A549 (cell line): ENCODE data around the gene NDUFV3. TPM values are rescaled to one million over a fixed set of nuclear protein-coding genes. Genes with fewer than 3 reads are reported as not detected.

ENCODE experiments used
- ATAC-seq, 2 experiments: fragments of 200-7000 bp in 1 of 2; fragments of >200 bp in 1 of 2; cut with Nextera tagmentation in 1 of 2; cut with Tn5 transposase in 1 of 2; 3 replicates each; pipeline versions ENCODE4 v1.8.0 to v1.9.1; 2018 to 2020; ENCODE audit warnings: mild to moderate bottlenecking in 1 of 2, moderate library complexity in 1 of 2
- CTCF ChIA-PET: fragments of 300-600 bp; sonication (Branson Sonifier 250); formaldehyde crosslinking; extraction: SDS; loops from one replicate; lab custom pipeline; 2021; ENCODE audit warnings: antibody characterized with exemption, inconsistent platforms; lab: Yijun Ruan, JAX
- POLR2A ChIA-PET: fragments of 350-600 bp; formaldehyde crosslinking; extraction: SDS; loops from one replicate; lab custom pipeline; 2021; ENCODE audit warnings: antibody characterized with exemption, inconsistent platforms; lab: Yijun Ruan, JAX
- DNase-seq, 2 experiments: peaks; one replicate each; pipeline versions ENCODE4 v3.0.0 to v3.0.0-alpha.2; 2011 to 2016; ENCODE audit warnings: low read depth in 1 of 2, low spot score in 1 of 2
- FAIRE-seq: peaks from 2 replicates; lab custom pipeline; 2011; peaks lifted over from hg19 to GRCh38; lab: Jason Lieb, UNC
- H3K27ac ChIP-seq, 2 experiments: fragments of >200 bp; sonication (Bioruptor Twin); formaldehyde crosslinking; 3 replicates each; pipeline ENCODE4 v1.5.1; 2016 to 2017
- H3K4me1 ChIP-seq: fragments of >200 bp; sonication (Bioruptor Twin); formaldehyde crosslinking; 3 replicates; pipeline ENCODE4 v1.6.1; 2016
- H3K4me2 ChIP-seq: fragments of >200 bp; sonication (Bioruptor Twin); formaldehyde crosslinking; 3 replicates; pipeline ENCODE4 v1.6.1; 2016
- H3K4me3 ChIP-seq: fragments of >200 bp; sonication (Bioruptor Twin); formaldehyde crosslinking; 3 replicates; pipeline ENCODE4 v1.5.1; 2016
- H3K9me3 ChIP-seq: fragments of >200 bp; sonication (Bioruptor Twin); formaldehyde crosslinking; 3 replicates; pipeline ENCODE4 v1.6.1; 2016
- ATOH8 ChIP-seq: fragments of 250-450 bp; sonication (Bioruptor Pico); IDR thresholded peaks from 2 replicates; pipeline ENCODE4 v1.5.0; 2020; ENCODE audit warnings: low read depth, mild to moderate bottlenecking, moderate library complexity
- CBX8 ChIP-seq: fragments of 200-600 bp; sonication (generic); IDR thresholded peaks from 2 replicates; pipeline ENCODE4 v1.6.1; 2016
- CEBPB ChIP-seq, 2 experiments: fragments of >200 bp in 1 of 2; sonication (Bioruptor Twin) in 1 of 2; formaldehyde crosslinking in 1 of 2; IDR thresholded peaks; 2 replicates each; pipeline ENCODE4 v1.6.1; 2012 to 2016
- CTCF ChIP-seq: fragments of >200 bp; sonication (Bioruptor Twin); formaldehyde crosslinking; IDR thresholded peaks from 3 replicates; pipeline ENCODE4 v1.5.1; 2016
- ELK1 ChIP-seq: fragments of 150-350 bp; IDR thresholded peaks from 2 replicates; pipeline ENCODE4 v1.6.1; 2014; ENCODE audit warnings: low read depth, mild to moderate bottlenecking, low read length
- FOSB ChIP-seq: fragments of 250-450 bp; sonication (Bioruptor Pico); IDR thresholded peaks from 2 replicates; pipeline ENCODE4 v1.5.0; 2020; ENCODE audit warnings: mild to moderate bottlenecking, moderate library complexity
- FOSL2 ChIP-seq, 2 experiments: fragments of 450-650 bp in 1 of 2; fragments of >200 bp in 1 of 2; sonication (Bioruptor Twin) in 1 of 2; formaldehyde crosslinking; IDR thresholded peaks; 2 replicates each; pipeline versions ENCODE4 v1.5.0 to v1.6.1; 2016 to 2020; ENCODE audit warnings: mild to moderate bottlenecking in 1 of 2, moderate library complexity in 1 of 2
- FOXS1 ChIP-seq: fragments of 250-450 bp; sonication (Bioruptor Pico); IDR thresholded peaks from 2 replicates; pipeline ENCODE4 v1.5.0; 2020; ENCODE audit warnings: mild to moderate bottlenecking, moderate library complexity
- GATA3 ChIP-seq: IDR thresholded peaks from 2 replicates; pipeline ENCODE4 v1.6.1; 2012; ENCODE audit warnings: borderline replicate concordance
- HOXB5 ChIP-seq: fragments of 250-450 bp; sonication (Bioruptor Pico); IDR thresholded peaks from 2 replicates; pipeline ENCODE4 v1.5.0; 2020; ENCODE audit warnings: mild to moderate bottlenecking, moderate library complexity
- JUNB ChIP-seq: fragments of >200 bp; sonication (Bioruptor Twin); formaldehyde crosslinking; IDR thresholded peaks from 2 replicates; pipeline ENCODE4 v1.6.1; 2016
- KDM5A ChIP-seq: fragments of 200-600 bp; sonication (generic); IDR thresholded peaks from 2 replicates; pipeline ENCODE4 v1.6.1; 2016; ENCODE audit warnings: antibody characterized with exemption, mild to moderate bottlenecking
- PBX3 ChIP-seq: IDR thresholded peaks from 2 replicates; pipeline ENCODE4 v1.6.1; 2012
- PHF8 ChIP-seq: fragments of 200-600 bp; sonication (generic); IDR thresholded peaks from 2 replicates; pipeline ENCODE4 v1.6.1; 2016; ENCODE audit warnings: low read depth, mild to moderate bottlenecking, antibody characterized with exemption, moderate library complexity, borderline replicate concordance
- POLR2A ChIP-seq: IDR thresholded peaks from 2 replicates; pipeline ENCODE4 v1.6.1; 2012; ENCODE audit warnings: mild to moderate bottlenecking, low read length
- RAD21 ChIP-seq, 2 experiments: fragments of >200 bp in 1 of 2; sonication (Bioruptor Twin) in 1 of 2; formaldehyde crosslinking in 1 of 2; IDR thresholded peaks in 1 of 2; conservative IDR thresholded peaks in 1 of 2; 2 replicates in 1 of 2; 3 replicates in 1 of 2; pipeline ENCODE4 v1.6.1; 2012 to 2018; ENCODE audit warnings: inconsistent platforms in 1 of 2
- RARB ChIP-seq: fragments of 250-450 bp; sonication (Bioruptor Pico); IDR thresholded peaks from 2 replicates; pipeline ENCODE4 v1.8.0; 2021; ENCODE audit warnings: mild to moderate bottlenecking, moderate library complexity
- RCOR1 ChIP-seq: fragments of 150-350 bp; IDR thresholded peaks from 2 replicates; pipeline ENCODE4 v1.6.1; 2014; ENCODE audit warnings: antibody characterized with exemption, low read length, low read depth
- REST ChIP-seq: fragments of 200-600 bp; sonication (generic); IDR thresholded peaks from 2 replicates; pipeline ENCODE4 v1.6.1; 2016; ENCODE audit warnings: antibody characterized with exemption, mild to moderate bottlenecking, moderate library complexity
- RNF2 ChIP-seq: fragments of 200-600 bp; sonication (generic); IDR thresholded peaks from 2 replicates; pipeline ENCODE4 v1.6.1; 2016; ENCODE audit warnings: low read depth, mild to moderate bottlenecking, antibody characterized with exemption, moderate library complexity, borderline replicate concordance
- ZC3H11A ChIP-seq: fragments of 450-650 bp; IDR thresholded peaks from 2 replicates; pipeline ENCODE4 v1.6.1; 2014; ENCODE audit warnings: antibody characterized with exemption, mild to moderate bottlenecking
- ZNF302 ChIP-seq: fragments of 250-450 bp; sonication (Bioruptor Pico); IDR thresholded peaks from 2 replicates; pipeline ENCODE4 v1.9.0; 2021; ENCODE audit warnings: inconsistent platforms, mild to moderate bottlenecking, moderate library complexity
- WGBS: methylation state at CpG from one replicate; pipeline ENCODE4 v1.1.6; 2017; ENCODE audit errors: missing lambda C conversion rate; 5-methylcytosine and 5-hydroxymethylcytosine counted together
- polyA plus RNA-seq, 4 experiments: library from polyadenylated mRNA; depleted of rRNA in 3 of 4; stranded (reverse); fragments of >200 nt; fragmentation: RNase III in 1 of 4; extraction: RNeasy Plus Mini Kit Qiagen cat#74134 plus additional on column Dnase treatment in 1 of 4; gene quantifications; 2 replicates in 3 of 4; 3 replicates in 1 of 4; pipeline ENCODE4 v1.2.3, GENCODE V29; 2011 to 2017

NDUFV3 gene
- polyA plus RNA-seq, 2 of the 4 experiments (the other 2 are of a cell fraction): 17.1 to 20.7 TPM

GRCh38 chr21:42853621-42854020, 39.5 kb upstream of the NDUFV3 start:
- Histone ChIP-seq H3K9me3 (no peaks in the 10 kb centered on the region), H3K4me1 (no peaks in the 10 kb centered on the region), H3K4me2 (no peak overlapping the region), H3K4me3 (no peak overlapping the region), H3K27ac (no peak overlapping the region)
- POLR2A ChIA-PET: no interaction called here
- WGBS: 93% methylated on average over 8 of the region's 20 CpGs
- DNase-seq (no peak), FAIRE-seq (no peak), ATAC-seq (no peak)
- CTCF ChIA-PET: interaction anchor here (1.5 kb wide), 1 partner anchor 10 kb away, joined by 3 read pairs; no protein-coding TSS in a partner anchor
- TF ChIP-seq RARB (CRISPR knock-in tag): no peak
- TF ChIP-seq POLR2A: no peak
- no peak for TF ChIP-seq GATA3
- TF ChIP-seq FOXS1 (CRISPR knock-in tag): no peak
- TF ChIP-seq RAD21 (conservative IDR thresholded peaks at IDR 0.05 in 1 of 2, IDR thresholded peaks at IDR 0.05 in 1 of 2): no peak
- no peak for TF ChIP-seq KDM5A
- TF ChIP-seq ZC3H11A: no peak
- no peak for TF ChIP-seq ATOH8
- no peak for TF ChIP-seq RCOR1
- no peak for TF ChIP-seq ELK1
- no peak for TF ChIP-seq ZNF302 (CRISPR knock-in tag)
- TF ChIP-seq REST: no peak
- no peak for TF ChIP-seq FOSL2 (IDR thresholded peaks at IDR 0.05)
- no peak for TF ChIP-seq FOSL2 (CRISPR knock-in tag; IDR thresholded peaks at IDR 0.05)
- TF ChIP-seq CTCF: no peak
- no peak for TF ChIP-seq JUNB

GRCh38 chr21:42854246-42855010, 38.7 kb upstream of the NDUFV3 start:
- 94% methylated on average over 16 of the region's 28 CpGs for WGBS
- ChIA-PET CTCF (interaction anchor here (1.5 kb wide), 1 partner anchor 10 kb away, joined by 3 read pairs; no protein-coding TSS in a partner anchor), POLR2A (no interaction called here)
- ATAC-seq (no peak), DNase-seq (no peak), FAIRE-seq (no peak)
- Histone ChIP-seq H3K27ac (no peak overlapping the region), H3K4me1 (no peaks in the 10 kb centered on the region), H3K4me3 (no peak overlapping the region), H3K9me3 (no peaks in the 10 kb centered on the region), H3K4me2 (no peak overlapping the region)
- TF ChIP-seq PHF8 (no peak), PBX3 (no peak), HOXB5 (CRISPR knock-in tag) (no peak), FOSB (CRISPR knock-in tag) (no peak), RNF2 (no peak), FOXS1 (CRISPR knock-in tag) (no peak), CBX8 (no peak), ZNF302 (CRISPR knock-in tag) (no peak), REST (no peak), CEBPB (IDR thresholded peaks at IDR 0.05) (no peak)
